ENCODE measurements around the gene TFAP2D. TPM values are rescaled to one million over a fixed set of nuclear protein-coding genes. Genes with fewer than 3 reads are reported as not detected.

Gene TFAP2D
- total and polyA plus RNA-seq, 2 of the 4 experiments (the other 2 are of a cell fraction), result not detected

DNA sequence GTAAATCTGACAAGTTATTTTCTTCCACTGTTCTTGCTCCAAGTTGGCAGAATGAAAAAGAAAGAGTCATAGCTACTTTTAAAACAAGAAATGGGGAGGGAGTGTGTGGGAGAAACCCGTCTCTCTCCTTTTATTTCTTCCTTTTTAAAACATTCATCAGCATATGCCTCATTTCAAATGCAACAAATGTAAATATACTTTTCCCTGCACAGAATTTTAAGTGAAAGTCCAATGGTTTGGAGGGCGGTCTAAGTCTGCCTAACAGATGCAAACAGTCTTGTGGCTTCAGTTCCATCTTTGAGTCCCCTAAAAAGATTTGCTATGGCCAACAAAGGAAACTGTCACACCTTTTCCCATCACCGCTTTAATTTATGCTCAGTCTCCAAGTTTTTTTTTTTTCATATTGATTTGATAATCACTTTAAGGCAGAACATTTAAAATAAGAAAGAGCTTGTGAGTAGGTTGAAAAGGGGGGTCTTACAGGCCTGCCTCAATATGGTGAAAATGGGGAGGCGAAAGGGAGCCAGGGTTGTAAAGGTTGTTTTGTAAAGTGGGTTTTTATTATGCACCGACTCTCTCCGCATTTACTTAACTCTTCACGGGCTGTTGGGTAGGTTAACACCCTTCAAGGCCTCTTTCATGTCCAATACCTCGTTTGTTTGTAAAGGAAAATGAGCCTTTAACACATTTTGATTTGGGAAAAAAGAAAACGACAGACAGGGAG, 4.6 kb downstream of the TFAP2D start:
- no peak overlapping the region for H3K23ac ChIP-seq (ENCODE audit: low read depth, low read length)
- no peak overlapping the region for H3K18ac ChIP-seq (ENCODE audit: low read depth, low read length)
- H4K91ac ChIP-seq (ENCODE audit: insufficient read depth, low read depth, low read length), result no peak overlapping the region
- no peak overlapping the region for H2AK5ac ChIP-seq (ENCODE audit: low read depth, low read length)
- no TSS peak for BruUV-seq (replicated peaks)
- no peak overlapping the region for H3K4me3 ChIP-seq (ENCODE audit: insufficient read depth, low read depth, low read length)
- peaks cover 11% of the 10 kb centered on the region for H3K27me3 ChIP-seq (ENCODE audit: control insufficient read depth, insufficient read depth, low read length)
- POLR2A ChIA-PET (ENCODE audit: unreplicated experiment), result no interaction called here
- H4K20me1 ChIP-seq (ENCODE audit: insufficient read depth, low read length), result no peaks in the 10 kb centered on the region
- CTCF ChIA-PET, result no interaction called here
- no peaks in the 10 kb centered on the region for H3K9me3 ChIP-seq (ENCODE audit: control insufficient read depth, insufficient read depth, low read length)
- H3K4me2 ChIP-seq (ENCODE audit: low read depth, low read length), result no peak overlapping the region
- no peak overlapping the region for H2AFZ ChIP-seq (replicated peaks; ENCODE audit: low read length, poor library complexity)
- WGBS, 2 experiments (ENCODE audit: extremely low coverage in 2 of 2, insufficient read length in 1 of 2), result no CpG with 5 or more reads among the region's 9 CpGs
- H3K9ac ChIP-seq (ENCODE audit: low read depth, low read length), result no peak overlapping the region
- dilution Hi-C loops (cut with HindIII; ENCODE audit: low sequenced_read_pairs, unreplicated experiment), result no loop called here
- H2BK15ac ChIP-seq (ENCODE audit: low read depth, low read length), result no peak overlapping the region
- no peaks in the 10 kb centered on the region for H3K79me1 ChIP-seq (ENCODE audit: low read depth in 1 of 2, low read length in 2 of 2)
- no peaks in the 10 kb centered on the region for H3K9me1 ChIP-seq (ENCODE audit: insufficient read depth, low read length)
- H2BK5ac ChIP-seq (ENCODE audit: low read depth, low read length, poor library complexity, severe bottlenecking), result no peak overlapping the region
- no peak overlapping the region for H3K14ac ChIP-seq (replicated peaks; ENCODE audit: low read depth, low read length)
- no peak overlapping the region for H4K5ac ChIP-seq (ENCODE audit: low read depth, low read length)
- no peak overlapping the region for H3K4ac ChIP-seq (ENCODE audit: low read depth, low read length)
- no peak for TF ChIP-seq RAD21 (IDR thresholded peaks at IDR 0.05; ENCODE audit: low read length)
- H2BK20ac ChIP-seq (ENCODE audit: low read depth, low read length), result no peak overlapping the region
- no peak overlapping the region for H3K27ac ChIP-seq (ENCODE audit: insufficient read depth, low read length)
- H3K36me3 ChIP-seq (ENCODE audit: control insufficient read depth, insufficient read depth, low read length), result no peaks in the 10 kb centered on the region
- in situ Hi-C loops (cut with MboI; ENCODE audit: low sequenced_read_pairs), result no loop called here
- H4K8ac ChIP-seq (ENCODE audit: low read depth in 2 of 2, low read length in 2 of 2), result no peak overlapping the region
- H3K4me1 ChIP-seq (ENCODE audit: control insufficient read depth, insufficient read depth, low read length), result no peaks in the 10 kb centered on the region
- H3K56ac ChIP-seq (ENCODE audit: extremely low read depth, insufficient read depth, low read length), result no peak overlapping the region
- DNase-seq (no peak), ATAC-seq (ENCODE audit: low read depth) (no peak)
- H2AK9ac ChIP-seq (replicated peaks; ENCODE audit: low read depth, low read length, poor library complexity), result no peak overlapping the region
- intact Hi-C loops (cut with micrococcal nuclease), result no loop called here
- H2BK120ac ChIP-seq (ENCODE audit: low read depth, low read length), result no peak overlapping the region
